ENCODE results near the gene ALPG.

Gene ALPG

DNA sequence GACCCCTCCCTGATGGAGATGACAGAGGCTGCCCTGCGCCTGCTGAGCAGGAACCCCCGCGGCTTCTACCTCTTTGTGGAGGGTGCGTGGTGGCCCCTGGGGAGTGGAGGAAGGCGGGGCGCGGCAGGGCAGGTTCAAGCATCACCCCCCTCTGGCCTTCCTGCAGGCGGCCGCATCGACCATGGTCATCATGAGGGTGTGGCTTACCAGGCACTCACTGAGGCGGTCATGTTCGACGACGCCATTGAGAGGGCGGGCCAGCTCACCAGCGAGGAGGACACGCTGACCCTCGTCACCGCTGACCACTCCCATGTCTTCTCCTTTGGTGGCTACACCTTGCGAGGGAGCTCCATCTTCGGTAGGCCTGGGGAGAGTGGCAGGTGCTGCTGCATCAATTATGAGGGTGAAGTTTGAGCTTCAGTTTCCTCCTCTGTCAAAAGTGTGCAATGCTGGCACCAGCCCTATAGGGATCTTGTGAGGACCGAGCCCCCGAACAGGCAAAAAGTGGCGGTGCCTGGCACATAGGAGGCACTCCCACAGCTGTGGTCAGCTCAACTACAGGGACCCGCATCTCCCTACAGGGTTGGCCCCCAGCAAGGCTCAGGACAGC is 51.5 kb downstream of the ALPG start:
- no peak for DNase-seq (ENCODE audit: low read depth)

DNA sequence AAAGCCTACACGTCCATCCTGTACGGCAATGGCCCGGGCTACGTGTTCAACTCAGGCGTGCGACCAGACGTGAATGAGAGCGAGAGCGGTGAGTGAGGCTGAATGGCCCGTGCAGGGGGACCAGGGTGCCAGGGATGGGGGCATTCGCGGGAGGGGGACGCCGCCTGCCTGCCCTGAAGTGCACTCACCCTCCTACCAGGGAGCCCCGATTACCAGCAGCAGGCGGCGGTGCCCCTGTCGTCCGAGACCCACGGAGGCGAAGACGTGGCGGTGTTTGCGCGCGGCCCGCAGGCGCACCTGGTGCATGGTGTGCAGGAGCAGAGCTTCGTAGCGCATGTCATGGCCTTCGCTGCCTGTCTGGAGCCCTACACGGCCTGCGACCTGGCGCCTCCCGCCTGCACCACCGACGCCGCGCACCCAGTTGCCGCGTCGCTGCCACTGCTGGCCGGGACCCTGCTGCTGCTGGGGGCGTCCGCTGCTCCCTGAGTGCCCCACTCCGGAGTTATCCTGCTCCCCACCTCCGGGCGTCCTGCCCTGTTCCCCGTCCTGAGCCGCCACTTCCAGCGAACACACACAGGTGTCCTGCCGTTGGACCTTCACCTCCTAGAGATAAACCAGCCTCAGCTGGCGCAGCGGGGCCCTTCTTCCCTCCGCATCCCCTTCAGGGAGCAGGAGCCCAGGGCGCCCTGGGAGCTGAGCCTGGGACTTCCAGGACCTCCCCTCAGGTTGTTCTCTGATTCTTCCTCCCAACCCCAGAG is 52.2 kb downstream of the ALPG start:
- DNase-seq (ENCODE audit: low read depth) = no peak

DNA sequence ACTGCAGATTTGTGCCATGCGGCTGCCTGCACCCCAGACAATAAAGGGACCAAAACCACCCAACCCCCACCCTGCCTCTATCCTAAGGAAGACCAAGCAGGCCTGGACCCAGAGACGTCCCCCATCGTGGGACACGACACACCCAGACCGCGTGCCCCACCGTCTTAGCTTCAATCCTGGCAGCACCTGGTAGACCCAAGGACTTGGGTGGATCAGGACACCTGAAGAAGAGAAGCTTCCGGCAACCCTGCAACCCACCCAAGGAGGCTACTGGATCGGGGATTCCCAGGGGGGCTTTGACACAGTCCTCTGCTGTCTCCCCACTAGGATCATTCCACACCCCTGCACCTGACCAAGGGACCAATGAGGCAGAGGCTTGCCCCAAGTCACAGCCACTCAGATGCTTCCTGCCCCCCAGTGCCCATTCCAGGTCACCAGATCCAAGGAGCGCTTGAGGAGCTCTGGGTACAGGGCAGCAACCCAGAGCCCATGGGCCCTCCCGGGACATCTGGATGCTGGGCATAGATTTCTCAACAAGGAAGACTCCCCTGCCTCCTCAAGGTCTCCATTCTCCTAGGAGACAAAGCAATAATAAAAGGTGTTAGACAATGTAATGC is 52.9 kb downstream of the ALPG start:
- no peak for DNase-seq (ENCODE audit: low read depth)

DNA sequence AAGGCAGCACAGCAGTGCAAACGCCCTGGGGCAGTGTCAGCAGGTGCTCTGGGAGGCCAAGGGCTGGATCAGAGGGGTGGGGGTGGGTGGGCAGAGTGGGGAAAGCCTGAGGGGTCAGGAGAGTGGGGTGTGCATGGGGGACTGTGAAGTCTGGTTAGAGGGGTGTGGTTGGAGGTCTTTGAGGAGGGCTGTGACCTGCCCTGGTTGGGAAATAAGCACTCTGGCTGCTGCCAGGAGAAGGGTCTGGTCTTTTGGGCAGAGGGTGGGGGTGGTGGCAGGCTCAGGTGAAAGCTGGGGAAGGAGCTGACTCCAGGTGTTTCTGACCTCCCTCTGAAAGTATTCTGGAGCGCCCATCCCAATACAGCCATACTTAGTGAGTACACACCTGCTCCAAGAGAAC is 53.5 kb downstream of the ALPG start:
- no peak for DNase-seq (ENCODE audit: low read depth)
